NCI-H1694 (cell line): ENCODE results near the gene TMEM115.

Experiments
- DNase-seq: peaks from one replicate; lab custom pipeline; 2025; lab: John Stamatoyannopoulos, UW

The TMEM115 gene

DNA sequence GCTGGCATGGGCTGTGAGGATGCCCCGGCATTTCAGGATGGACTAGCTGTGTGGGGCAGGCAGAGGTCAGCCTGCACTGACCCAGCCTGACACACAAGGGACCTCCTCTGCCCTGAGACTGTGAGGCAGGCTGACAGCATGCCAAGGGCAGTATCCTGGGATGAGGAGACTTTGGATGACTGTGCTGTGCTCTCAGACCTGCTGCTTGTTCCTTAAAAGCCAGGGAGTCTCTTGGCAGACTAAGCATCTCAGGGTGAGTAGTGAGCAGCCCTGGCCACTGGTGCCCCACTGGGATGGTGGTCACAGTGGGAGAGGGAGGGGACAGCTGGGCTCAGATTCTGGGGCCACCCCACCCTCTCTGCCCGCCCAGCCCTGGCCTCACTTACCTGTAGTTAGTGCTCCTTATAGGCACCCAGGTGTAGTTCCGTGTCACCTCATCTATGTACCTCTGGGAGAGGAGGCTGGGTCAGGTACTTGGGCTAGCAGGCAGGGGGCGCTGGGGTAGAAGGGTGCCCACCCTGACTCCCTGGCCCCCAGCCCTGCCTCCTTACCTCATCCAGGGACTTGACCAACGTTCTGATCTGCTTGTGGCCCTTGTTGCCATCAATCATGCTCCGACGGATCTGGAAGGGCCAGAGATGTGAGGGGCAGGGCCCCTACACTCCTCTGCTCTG, 16.1 kb upstream of the TMEM115 start:
- no peak for DNase-seq

DNA sequence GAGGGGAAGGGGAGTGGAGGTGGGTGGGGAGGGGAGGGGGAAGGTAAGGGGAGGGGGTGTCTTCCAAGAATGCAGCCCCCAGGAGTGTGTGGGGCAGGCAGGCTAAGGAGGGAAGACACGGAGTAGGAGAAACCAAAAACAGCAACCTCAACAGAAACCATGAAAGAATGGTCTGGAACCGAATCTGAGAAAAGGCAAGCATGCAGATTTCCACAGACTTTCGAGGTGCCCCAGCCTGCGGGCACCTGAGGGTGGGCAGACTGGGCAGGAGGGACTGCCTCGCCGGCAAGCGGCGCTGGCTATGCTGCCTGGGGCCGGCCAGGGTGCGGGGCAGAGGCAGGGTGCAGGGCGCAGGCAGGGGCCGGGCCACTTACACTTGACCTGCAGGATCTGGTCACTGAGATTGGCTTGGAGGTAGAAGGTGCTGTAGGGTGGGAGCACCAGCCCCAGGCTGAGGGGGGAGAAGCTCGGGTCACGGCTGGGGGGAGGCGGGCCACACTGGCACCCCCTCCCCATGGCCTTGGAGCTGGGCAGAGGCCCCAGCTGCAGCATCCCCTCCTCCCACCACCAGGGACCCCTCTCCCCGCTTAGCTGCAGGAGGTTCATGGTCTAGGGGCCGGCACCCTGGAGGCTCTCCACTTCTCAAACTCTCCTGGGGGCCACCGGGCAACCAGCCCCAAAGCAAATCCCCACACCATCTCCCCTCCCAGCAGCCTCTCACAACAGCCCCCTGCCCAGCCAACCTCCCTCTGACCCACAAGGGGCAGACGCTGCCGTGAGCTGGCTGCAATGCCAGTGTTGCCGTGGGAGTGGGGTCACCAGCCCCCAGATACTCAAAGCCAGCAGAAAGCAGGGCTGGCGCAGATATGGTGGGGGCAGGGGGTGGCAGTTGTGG, 15.3 kb upstream of the TMEM115 start:
- DNase-seq, result no peak

DNA sequence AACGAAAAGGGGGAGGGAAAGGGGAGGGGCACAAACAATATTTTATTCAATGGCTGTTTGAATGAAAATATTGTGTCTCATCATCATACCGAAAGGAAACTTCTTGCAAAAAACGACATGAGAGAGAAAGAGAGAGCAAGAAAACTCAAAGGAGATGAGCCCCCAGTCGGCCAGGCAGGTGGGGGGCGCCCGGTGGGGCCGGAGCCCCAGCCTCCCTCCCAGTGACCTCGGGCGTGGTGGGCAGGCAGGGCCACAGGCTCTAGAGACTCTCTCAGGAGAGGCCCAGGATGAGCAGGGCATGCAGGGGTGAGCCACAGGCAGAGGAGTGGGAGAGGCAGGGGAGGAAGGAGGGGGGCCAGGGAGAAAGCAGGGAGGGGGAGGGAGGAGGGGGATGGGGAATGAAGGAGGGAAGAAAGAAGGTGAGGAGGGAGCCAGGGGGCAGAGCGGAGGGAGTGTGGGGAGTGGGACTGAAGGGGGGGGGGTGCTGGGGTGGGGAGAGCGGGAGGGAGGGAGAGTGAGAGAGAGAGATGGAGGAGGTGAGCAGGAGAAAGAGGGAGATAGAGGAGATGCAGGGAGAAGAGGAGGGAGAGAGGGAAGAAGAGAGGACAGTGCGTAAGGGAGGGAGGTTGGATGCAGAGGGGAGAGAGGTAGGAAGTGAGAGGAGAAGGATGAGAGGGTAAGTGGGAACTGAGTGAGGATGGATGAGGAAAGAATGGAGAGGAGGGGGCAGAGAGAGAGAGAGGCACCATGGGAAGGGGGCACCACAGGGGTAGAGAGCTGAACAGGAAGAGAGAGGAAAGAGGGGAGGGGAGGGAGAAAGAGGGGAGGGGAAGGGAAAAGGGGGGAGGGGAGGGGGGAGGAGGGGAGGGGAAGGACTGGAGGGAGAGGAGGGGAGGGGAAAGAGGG, 14.1 kb upstream of the TMEM115 start:
- no peak for DNase-seq

DNA sequence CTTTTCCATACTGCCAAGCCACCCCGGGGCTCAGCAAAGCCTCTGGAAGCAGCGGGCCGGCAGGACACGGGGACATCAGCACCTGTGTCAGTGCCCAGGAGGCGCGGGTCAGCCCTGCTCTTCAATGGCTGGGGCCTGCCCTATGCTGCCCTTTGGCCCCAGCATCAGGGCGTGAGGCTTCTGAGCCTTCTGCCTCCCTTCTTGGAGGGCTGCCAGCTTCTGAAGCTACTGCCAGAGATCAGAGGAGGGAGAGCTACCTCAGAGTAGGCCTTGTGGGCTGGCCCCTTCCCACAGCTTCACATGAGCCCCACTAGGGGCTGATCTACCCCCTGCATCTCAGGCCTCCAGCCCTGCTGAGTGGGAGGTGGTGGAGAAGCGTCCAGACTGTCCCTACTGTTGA, 13.0 kb upstream of the TMEM115 start:
- no peak for DNase-seq

DNA sequence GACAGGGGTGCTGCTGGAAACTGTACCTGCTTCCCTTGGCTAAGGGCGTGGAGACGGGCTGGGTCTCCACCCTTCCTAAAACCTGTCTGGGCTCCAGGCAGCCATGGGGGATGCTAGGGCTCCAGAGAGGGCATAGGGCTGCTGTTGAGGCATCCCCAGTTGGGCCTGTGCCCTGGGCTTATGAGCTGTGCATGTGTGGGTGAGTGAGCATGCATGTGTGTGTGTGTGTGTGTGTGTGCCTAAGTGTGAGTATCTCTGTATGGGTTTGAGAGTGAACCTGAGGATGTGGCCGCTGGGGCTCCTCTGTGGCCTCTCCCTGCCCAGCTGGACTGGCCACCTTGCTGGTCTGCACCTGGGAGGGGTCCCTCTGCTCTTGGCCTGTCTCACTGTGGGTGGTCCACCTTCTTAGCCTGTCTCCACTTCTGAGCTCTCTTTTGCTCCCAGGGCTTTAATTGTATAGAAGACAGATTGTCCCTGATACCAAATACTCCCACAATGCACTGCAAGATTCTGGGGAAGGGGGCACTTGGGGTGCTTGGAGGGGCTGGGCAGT, 11.9 kb upstream of the TMEM115 start:
- no peak for DNase-seq

DNA sequence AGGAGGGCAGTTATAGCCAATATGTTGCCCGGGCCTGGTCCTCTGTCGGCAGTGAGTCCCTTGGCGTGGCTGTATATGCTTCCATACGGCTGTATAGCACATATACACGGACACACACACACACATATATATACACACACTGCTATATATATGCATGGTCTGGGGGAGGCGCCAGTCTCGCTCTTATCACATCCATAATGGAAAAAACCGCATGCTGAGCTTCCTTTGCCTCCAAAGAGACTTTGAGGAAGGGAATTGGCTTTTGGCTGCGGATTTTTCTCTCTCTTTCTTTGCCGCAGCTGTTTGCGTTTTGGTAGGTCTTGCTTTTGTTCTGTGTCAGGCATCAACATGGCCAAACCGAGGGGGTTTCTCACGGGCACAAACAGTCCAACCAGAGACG, 11.3 kb upstream of the TMEM115 start:
- peak; percentile 26 for DNase-seq

DNA sequence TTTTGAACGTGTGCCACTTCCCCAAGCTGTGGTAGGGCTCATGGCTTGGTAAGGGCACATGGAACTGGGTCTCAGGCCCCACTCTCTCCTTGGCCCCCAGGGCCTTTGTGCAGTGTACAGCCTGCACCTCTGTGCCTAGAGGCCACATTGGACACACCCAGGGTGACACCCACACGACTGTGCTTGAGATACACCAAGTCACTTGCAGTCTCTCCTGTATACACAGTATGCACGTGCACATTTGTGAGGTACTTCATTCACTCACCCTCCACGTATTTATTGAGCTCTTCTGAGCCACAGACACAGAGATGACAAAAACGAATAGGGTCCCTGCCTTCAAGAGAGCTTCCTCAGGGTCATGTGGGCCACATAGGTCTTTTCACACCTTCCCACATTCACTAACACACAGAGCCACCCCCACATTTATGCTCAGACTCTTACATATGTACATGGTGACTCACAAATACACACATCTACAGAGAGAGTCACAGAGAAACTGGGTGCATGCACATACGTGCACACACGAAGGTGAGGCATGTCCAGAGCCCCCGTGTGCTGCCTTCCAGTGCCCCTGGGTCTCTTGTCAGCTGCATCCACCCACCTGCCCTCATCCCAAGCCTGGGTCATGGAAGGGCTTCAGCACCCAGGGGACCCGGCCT, 9.8 kb upstream of the TMEM115 start:
- DNase-seq, result no peak

DNA sequence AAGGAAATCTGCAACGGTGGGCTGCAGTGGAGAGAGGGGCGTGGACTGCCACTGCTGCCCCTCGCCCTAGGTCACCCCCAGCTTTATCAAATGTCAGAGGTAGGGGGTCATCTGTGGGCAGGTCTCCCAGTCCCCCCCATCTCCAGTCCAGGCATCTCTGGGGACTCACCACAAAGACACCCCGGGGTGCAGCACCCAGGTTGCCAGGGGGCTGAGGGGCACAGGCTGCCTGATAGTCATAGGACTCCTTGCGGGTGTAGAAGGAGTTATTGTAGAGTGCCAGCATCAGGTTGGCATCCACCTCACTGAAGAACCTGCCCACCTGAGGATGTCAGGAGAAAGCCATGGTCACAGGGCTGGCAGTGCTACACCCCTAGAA, 6.5 kb upstream of the TMEM115 start:
- DNase-seq, result no peak

DNA sequence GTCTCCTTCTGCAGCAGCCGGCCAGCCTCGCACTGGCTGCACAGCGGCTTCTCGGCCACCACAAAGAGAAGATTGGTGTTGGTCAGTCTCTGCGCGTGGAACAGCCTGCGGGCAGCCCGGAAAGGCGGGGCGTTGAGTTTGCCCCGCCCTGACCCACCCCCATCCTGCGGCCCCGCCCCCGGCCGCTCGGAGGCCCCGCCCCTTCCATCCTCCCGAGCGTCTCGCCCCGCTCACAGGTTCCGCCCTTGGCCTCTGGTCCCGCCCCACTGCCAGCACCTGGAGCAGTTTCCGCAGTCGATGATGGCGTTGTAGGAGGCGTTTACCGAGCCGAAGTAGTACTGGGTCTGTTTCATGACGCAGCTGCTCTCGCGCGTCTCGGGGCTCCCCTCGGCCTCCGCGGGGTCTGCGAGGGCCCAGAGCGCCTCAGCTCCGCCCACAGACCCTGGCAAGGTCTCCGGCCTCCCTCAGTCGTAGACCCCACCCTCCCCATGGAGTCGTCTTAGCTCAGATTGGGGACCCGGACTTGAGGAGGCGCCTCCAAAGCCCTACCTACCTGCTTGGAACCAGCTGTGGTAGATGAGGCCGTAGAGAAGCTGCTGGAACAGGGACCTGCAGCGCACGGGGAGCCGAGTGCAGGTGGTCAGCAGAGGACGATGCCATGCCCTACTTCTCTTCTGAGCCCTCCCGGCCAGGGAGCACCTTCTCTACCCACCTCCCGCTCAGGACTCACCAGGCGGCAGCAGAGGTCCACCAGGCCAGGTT, 5.9 kb upstream of the TMEM115 start:
- no peak for DNase-seq

DNA sequence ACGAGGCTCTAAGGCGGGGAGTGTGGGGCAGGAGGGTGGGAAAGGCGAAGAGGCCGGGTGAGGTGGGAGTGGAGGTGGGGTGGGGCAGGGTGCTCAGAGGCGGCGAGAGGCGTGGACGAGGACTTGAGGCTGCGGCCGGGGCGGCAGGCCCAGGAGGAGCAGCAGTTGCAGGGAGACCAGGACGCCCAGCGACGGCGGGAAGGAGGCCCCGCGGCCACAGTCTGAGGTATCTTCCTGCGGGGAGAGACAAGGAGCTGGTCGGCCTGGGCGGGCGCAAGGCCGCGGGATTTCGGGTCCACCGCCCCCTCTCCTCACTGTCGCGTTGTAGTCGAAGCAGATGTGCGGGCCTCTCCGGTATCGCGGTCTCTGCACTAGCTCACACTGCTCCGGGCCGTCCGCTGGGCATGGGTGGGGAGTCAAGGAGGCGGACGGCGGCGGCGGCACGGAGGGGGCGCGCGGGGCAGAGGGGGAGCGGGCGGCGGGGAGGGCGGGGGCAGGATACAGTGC, 5.3 kb upstream of the TMEM115 start:
- no peak for DNase-seq

DNA sequence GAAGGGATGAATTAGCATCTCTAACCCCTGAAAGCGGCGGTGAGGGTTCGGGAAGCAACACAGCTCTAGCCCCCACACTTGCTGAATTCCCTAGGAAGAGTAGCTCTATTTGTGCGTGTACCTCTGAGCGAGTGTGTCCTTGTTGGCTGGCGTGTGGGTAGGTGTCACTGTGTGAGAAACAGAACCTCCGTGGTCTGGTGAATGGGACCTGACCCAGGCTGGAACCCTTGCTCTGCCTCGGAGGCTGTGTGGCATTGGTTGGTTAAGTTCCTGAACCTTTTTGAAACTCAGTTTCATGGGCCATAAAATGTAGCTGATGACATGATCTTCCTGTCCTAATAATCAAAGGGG, 414 bp upstream of the TMEM115 start:
- DNase-seq, result no peak

DNA sequence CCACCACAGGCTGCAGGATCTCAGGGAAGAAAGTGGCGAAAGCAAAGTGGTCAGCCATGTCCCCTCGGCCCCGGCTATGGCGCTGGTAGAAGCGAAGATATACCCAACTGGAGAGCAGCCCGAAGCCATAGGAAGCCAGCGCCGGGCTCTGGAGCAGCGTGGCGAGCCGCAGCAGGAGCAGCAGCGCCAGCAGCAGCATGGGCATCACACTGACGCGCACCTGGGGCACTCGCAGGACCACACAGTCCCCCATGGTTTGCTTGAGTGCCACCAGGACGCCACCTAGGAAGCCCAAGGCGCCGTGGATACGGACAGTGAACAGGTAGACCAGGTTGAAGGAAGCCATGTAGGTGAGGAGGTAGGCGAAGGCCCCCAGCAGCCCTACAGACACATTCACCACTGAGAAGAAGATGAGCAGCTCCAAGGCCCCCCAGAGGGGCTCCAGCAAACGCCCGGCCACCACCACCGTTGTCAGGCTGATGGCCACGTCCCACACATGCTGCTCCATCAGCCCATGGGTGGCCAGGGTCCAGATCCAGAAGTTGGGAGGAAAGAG, 888 bp downstream of the TMEM115 start:
- no peak for DNase-seq

DNA sequence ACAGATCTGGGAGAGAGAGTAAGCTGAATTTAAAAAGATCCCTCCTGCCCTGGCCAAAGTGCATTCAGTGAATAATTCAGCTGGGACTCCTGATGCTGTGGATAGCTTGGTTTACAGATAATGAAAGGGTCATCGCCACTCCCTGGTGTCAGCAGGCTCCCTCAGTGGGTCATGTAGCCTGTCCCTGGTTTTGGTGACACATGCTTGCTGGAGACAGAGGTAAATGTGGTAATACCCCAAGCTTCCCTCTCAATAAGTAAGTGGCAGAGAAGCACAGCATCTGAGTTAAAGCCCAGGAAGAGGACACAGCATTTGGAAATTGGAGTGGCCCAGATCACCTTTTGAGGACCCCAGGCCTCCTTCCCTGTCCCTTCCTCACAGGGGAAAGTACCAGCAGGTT, 1.8 kb downstream of the TMEM115 start:
- no peak for DNase-seq

DNA sequence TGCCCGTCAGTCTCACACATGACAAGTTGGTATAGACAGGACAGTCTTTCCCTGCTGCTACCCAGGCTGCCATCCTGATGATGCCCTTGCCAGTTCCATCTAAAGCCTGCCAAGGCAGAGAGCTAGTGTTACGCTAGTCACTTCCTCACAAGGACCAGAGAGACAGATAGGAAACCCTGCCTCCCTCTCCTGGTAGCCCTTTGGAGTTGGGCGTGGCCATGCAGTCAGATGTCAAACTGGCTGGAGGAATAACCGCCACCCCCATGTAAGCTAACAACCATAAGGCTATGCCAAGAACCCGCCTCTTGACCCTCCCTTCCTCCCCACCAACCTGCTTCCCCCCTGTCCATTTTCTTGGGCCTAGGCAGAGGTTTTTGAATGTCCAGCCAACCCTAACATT, 2.8 kb downstream of the TMEM115 start:
- DNase-seq, result no peak

DNA sequence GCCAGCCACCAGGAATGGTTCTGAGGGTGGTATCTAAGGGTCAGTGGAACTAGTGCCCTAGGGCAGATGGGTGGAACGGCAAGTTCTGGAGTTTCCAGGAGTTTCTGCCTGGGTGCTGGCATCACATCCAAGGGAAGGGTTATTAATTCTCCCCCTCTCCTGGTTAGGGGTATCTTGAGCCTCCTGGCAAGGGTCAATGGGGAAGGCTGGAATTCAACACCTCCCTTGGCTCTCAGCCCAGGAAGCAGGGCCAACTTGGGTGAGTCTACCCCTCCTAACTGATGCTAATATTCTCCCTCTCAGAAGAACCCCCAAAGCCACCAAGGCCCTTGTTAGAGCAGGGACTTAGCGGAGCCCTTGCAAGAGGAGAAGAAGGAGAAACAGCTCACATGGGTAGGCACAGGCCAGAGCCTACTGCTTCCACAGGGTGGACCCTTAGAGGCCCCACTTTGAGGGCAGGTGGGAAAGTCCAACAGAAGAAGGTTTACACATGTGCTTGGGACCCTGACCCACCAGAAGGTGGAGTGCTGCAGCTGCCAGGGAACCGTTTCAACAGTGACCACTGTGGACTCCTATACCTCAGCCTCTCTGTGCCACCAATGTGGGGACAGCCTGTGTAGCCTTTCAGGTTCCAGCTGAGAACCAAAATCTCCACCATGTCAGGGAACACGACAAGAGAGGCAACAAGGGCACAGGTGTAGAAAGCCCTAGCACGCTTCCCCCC, 3.3 kb downstream of the TMEM115 start:
- DNase-seq, result no peak

DNA sequence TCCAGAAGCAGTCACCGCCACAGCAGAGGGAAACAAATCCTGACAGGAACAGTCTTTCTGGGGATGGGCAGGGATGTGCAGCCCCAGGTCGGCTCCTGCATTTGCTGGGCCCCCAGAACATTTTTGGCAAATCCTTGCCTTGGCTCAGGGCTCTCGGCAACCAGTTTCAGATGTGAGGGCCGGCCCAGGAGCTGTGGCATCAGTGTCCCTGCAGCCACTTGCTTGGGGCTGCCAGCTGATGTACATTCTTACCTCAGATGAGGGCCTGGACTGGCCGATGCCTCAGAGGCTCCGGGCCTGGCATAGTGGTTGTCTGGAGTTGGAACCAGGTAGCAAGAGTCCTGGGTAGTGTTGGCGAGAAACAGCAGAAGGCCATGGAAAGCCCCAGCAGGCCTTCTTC, 4.5 kb downstream of the TMEM115 start:
- no peak for DNase-seq

DNA sequence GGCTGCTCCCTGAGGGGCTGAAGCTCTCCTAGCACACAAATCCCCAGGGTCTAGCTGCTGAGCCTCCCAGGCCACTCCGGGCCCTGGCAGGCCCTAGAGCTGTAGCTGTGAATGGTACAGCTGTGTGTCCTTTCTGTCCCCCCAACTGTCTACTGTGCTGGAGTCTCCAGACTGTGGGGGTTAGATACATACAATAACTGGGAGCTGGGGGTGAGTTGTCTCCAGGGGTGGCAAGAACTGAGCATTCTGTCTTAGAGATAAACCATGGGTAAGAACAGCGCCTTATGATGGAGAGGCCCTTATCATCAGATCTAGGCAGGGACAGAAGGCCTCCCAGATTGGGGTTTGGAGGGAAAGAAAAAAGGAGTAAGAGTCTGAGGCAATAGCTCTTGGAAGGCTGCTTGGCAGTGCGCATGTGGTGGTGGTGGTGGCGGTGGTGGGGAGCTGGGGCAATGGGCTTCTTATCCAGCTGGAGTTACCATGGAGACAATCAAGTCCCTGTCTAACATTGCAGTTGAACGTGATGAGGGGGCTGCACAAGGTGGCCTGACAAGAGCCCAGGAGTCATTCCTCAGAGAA, 5.0 kb downstream of the TMEM115 start:
- DNase-seq, result no peak

DNA sequence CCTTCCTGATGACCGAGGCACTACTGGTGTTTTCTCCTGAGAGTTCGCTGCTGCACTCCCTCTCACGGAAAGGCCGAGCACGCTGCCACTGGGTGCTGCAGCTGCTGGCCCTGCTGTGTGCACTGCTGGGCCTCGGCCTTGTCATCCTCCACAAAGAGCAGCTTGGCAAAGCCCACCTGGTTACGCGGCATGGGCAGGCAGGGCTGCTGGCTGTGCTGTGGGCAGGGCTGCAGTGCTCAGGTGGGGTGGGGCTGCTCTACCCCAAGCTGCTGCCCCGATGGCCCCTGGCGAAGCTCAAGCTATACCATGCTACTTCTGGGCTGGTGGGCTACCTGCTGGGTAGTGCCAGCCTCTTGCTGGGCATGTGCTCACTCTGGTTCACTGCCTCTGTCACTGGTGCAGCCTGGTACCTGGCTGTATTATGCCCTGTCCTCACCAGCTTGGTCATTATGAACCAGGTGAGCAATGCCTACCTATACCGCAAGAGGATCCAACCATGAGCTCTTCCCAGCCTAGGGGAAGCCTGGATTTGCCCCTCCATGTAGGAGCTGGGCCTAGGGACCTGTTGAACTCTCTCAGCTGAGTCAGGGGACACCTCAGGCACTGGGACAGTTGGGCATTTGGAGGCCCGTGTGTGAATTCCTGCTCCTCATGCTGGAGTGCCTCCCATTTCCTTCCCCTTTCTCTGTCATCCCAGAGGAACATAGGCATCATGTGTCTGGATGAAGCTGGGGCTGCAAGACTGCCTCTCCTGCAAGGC, 5.9 kb downstream of the TMEM115 start:
- no peak for DNase-seq

DNA sequence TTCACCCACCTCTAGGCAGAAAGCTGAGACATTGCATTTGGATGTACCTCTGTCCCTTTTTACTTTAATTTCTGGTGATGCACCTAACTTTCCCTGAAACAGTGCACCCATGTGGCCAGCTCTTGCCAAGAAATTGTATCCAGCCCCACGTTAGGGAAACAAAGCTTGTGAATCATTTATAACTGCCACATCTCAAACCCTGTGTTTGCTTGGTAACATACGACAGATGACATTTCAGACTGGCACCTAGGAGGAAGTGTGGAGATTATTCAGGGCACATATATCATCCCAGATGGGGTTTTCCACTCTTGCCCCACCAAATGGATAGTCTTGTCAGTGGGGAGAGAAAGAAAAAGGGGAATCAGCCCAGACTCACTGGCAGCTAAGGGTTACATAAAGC, 6.5 kb downstream of the TMEM115 start:
- DNase-seq, result no peak
